Islet precursor cell (in vitro differentiated cells): ENCODE data around the gene ZNF211.

Source experiments
- DNase-seq: peaks from one replicate; pipeline ENCODE4 v3.0.0-alpha.2; 2018

ZNF211 gene

GRCh38 chr19:57632987-57633831, at the start of gene ZNF211:
Gene ZNF211, plus strand, starts transcription at chr19:57633168. Its CDS starts 179 bp downstream, at chr19:57633347.
- peak; percentile 96 for DNase-seq

GRCh38 chr19:57583521-57584416, 49.2 kb upstream of the ZNF211 start, which contains the start of gene ZIK1:
Gene ZIK1, plus strand, starts transcription at chr19:57584145. Its CDS starts 212 bp downstream, at chr19:57584357.
- peak; percentile 92 for DNase-seq

GRCh38 chr19:57587529-57587928, 45.4 kb upstream of the ZNF211 start:
- no peak for DNase-seq

GRCh38 chr19:57599377-57599760, 33.6 kb upstream of the ZNF211 start:
- no peak for DNase-seq

- peak; percentile 96 for DNase-seq
Measured at GRCh38 chr19:57599761-57600383, 33.1 kb upstream of the ZNF211 start, which contains the start of gene ZNF530. Gene ZNF530, plus strand, starts transcription at chr19:57599885. Its CDS starts 4,461 bp downstream, at chr19:57604346.

- no peak for DNase-seq
Measured at GRCh38 chr19:57606931-57607330, 26.0 kb upstream of the ZNF211 start.

GRCh38 chr19:57611113-57611512, 21.9 kb upstream of the ZNF211 start:
- no peak for DNase-seq

GRCh38 chr19:57613941-57614743, 18.8 kb upstream of the ZNF211 start, which contains the start of gene ZNF134:
Gene ZNF134, plus strand, starts transcription at chr19:57614242. Its CDS starts 5,227 bp downstream, at chr19:57619469.
- peak; percentile 95 for DNase-seq

GRCh38 chr19:57615346-57615745, 17.6 kb upstream of the ZNF211 start:
- DNase-seq: no peak

GRCh38 chr19:57620673-57621348, 12.2 kb upstream of the ZNF211 start:
- no peak for DNase-seq

- DNase-seq: no peak
Measured at GRCh38 chr19:57623091-57623490, 9.9 kb upstream of the ZNF211 start.

GRCh38 chr19:57633832-57634131, 814 bp downstream of the ZNF211 start:
- no peak for DNase-seq

GRCh38 chr19:57637379-57637778, 4.4 kb downstream of the ZNF211 start:
- no peak for DNase-seq

GRCh38 chr19:57641715-57642234, 8.8 kb downstream of the ZNF211 start:
- DNase-seq: no peak

- no peak for DNase-seq
Measured at GRCh38 chr19:57642396-57643046, 9.6 kb downstream of the ZNF211 start.

GRCh38 chr19:57643734-57644133, 10.8 kb downstream of the ZNF211 start:
- no peak for DNase-seq

GRCh38 chr19:57648331-57649003, 15.5 kb downstream of the ZNF211 start:
- no peak for DNase-seq

GRCh38 chr19:57651654-57651996, 18.7 kb downstream of the ZNF211 start:
- DNase-seq: no peak

GRCh38 chr19:57653689-57654088, 20.7 kb downstream of the ZNF211 start:
- no peak for DNase-seq

- DNase-seq: no peak
Measured at GRCh38 chr19:57655443-57655842, 22.5 kb downstream of the ZNF211 start.
